ENCODE data around the gene OSTM1.

- no peak for TF ChIP-seq CTCF (IDR thresholded peaks at IDR 0.05)
- TF ChIP-seq EZH2 (IDR thresholded peaks at IDR 0.05; ENCODE audit: borderline replicate concordance, insufficient read depth, low read depth, low read length, poor library complexity, severe bottlenecking) = no peak
These were observed 8.8 kb upstream of the OSTM1 start for GRCh38 chr6:108083349-108083748.

Measured in B cell (primary cell).